ENCODE results near the gene OMG. TPM values are rescaled to one million over a fixed set of nuclear protein-coding genes. Genes with fewer than 3 reads are reported as not detected.
"Not testable (repeated sequence)": the region's sequence is repeated elsewhere in the genome, so short reads cannot be mapped to it uniquely, and the experiment has no call there.

The OMG gene
- total RNA-seq, 1 donor from 2014 or later = not detected

DNA sequence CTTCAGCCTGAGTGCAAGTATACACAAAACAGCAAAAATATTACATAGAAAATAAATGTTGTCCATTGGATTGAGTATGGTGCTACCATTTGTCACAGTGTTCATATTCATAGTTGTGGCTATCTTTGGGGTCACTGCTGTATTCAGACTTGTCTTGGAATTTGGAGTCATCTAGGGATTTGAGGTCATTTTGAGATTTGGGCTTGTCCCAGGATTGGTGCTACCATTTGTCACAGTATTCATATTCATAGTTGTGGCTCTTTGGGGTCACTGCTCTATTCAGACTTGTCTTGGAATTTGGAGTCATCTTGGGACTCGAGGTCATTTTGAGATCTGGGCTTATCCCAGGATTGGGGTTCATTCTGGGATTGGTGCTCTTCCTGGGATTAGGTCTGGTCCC is 24.8 kb downstream of the OMG start:
- Mint-ChIP-seq H3K9me3 (no peaks in the 10 kb centered on the region), H3K27ac (no peak overlapping the region), H3K27me3 (ENCODE audit: low read depth) (no peaks in the 10 kb centered on the region), H3K36me3 (peaks cover 47% of the 10 kb centered on the region), H3K4me3 (no peak overlapping the region), H3K4me1 (peaks cover 14% of the 10 kb centered on the region)
- TF ChIP-seq, protein P1, sequence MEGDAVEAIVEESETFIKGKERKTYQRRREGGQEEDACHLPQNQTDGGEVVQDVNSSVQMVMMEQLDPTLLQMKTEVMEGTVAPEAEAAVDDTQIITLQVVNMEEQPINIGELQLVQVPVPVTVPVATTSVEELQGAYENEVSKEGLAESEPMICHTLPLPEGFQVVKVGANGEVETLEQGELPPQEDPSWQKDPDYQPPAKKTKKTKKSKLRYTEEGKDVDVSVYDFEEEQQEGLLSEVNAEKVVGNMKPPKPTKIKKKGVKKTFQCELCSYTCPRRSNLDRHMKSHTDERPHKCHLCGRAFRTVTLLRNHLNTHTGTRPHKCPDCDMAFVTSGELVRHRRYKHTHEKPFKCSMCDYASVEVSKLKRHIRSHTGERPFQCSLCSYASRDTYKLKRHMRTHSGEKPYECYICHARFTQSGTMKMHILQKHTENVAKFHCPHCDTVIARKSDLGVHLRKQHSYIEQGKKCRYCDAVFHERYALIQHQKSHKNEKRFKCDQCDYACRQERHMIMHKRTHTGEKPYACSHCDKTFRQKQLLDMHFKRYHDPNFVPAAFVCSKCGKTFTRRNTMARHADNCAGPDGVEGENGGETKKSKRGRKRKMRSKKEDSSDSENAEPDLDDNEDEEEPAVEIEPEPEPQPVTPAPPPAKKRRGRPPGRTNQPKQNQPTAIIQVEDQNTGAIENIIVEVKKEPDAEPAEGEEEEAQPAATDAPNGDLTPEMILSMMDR (IDR thresholded peaks at IDR 0.05; ENCODE audit: unreplicated experiment) = no peak
- no peak for DNase-seq (ENCODE audit: low spot score in 2 of 2, unreplicated experiment in 2 of 2)

DNA sequence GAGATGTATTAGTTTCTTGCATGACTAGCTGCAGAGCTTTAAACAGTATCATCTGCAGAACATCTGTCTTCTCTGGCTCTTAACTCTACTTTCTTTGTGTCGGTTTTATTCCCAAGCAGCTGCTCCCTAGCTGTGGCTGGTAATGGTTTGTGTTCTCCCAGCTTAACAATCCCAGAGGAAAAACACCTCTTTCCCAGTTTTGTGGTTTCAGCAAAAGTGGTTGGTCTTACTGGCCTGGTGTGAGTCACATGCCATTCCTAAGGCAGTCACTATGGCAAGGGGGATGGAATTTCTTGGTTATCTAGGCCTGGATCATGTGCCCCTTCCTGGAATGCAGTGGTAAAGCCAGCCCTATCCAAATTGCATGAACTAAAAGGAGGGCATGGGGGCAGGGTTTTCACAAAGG is 27.5 kb downstream of the OMG start:
- H3K27ac Mint-ChIP-seq = peak overlapping the region; percentile 93
- peaks cover 52% of the 10 kb centered on the region for H3K36me3 Mint-ChIP-seq
- TF ChIP-seq, protein P1 (IDR thresholded peaks at IDR 0.05; ENCODE audit: unreplicated experiment) = no peak
- no peaks in the 10 kb centered on the region for H3K27me3 Mint-ChIP-seq (ENCODE audit: low read depth)
- DNase-seq (ENCODE audit: low spot score in 2 of 2, unreplicated experiment in 2 of 2) = no peak
- peaks cover 14% of the 10 kb centered on the region for H3K4me1 Mint-ChIP-seq
- no peaks in the 10 kb centered on the region for H3K9me3 Mint-ChIP-seq
- H3K4me3 Mint-ChIP-seq = no peak overlapping the region

DNA sequence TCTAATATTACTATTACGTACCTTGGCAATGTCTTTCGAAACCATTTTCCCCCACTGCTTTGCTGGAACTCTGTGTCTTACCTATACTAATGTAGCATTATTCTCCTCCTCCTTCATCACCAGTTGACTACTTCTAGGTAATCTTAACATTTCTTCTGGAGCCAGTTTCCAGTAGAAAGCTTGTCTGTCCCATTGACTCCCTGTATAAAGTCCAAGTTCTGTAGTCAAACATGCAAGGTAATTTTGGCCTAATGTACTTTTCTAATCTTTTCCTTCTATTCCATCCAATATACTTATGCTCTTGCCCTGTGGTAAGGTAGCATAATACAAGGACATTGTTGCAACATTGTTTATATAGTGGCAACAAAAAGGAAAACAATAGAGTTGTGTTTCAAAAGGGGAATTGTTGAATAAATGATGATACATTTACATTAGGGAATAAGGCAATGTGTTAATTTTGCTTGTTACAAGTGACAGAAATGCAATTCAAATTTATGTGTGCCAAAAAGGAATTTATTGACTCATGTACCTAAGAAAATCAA is 27.9 kb downstream of the OMG start:
- Mint-ChIP-seq H3K4me3 (no peak overlapping the region), H3K27ac (peak overlapping the region; percentile 93), H3K27me3 (ENCODE audit: low read depth) (no peaks in the 10 kb centered on the region), H3K4me1 (peaks cover 11% of the 10 kb centered on the region), H3K36me3 (peaks cover 51% of the 10 kb centered on the region), H3K9me3 (no peaks in the 10 kb centered on the region)
- TF ChIP-seq, protein P1 (IDR thresholded peaks at IDR 0.05; ENCODE audit: unreplicated experiment) = no peak
- no peak for DNase-seq (ENCODE audit: low spot score in 2 of 2, unreplicated experiment in 2 of 2)

DNA sequence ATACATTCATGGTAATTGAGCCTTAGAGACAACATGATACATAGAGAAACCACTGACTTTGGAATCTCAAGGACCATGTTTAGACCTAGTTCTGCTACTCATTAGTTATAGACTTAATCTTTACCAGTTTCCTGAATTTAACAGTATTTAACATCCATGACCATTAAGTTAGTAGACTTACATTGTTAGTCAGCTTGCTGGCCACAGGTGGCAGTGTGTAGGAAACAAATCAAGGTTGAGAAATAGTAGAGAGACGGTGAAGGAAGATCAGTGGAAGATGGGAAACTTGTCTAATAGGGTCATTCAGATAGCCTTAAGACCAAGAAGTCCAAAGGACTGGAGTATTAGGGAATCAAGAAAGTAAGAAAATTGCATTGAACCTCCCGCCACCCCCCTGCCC is 31.0 kb downstream of the OMG start:
- peaks cover 8% of the 10 kb centered on the region for H3K4me1 Mint-ChIP-seq
- no peak overlapping the region for H3K27ac Mint-ChIP-seq
- no peaks in the 10 kb centered on the region for H3K27me3 Mint-ChIP-seq (ENCODE audit: low read depth)
- H3K36me3 Mint-ChIP-seq = peaks cover 56% of the 10 kb centered on the region
- no peak overlapping the region for H3K4me3 Mint-ChIP-seq
- TF ChIP-seq, protein P1 (IDR thresholded peaks at IDR 0.05; ENCODE audit: unreplicated experiment) = no peak
- H3K9me3 Mint-ChIP-seq = no peaks in the 10 kb centered on the region
- DNase-seq (ENCODE audit: low spot score in 2 of 2, unreplicated experiment in 2 of 2) = no peak

DNA sequence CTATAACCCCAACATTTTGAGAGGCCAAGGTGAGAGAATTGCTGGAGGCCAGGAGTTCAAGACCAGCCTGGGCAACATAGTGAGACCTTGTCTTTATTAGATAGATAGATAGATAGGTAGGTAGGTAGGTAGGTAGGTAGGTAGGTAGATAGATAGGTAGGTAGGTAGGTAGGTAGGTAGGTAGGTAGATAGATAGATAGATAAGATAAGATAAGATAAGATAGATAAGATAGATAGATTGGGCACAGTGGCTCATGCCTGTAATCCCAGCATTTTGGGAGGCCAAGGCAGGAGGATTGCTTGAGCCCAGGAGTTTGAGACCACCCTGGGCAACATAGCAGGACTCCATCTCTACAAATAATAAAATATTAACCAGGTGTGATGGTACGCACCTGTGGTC is 34.1 kb downstream of the OMG start:
- not testable (repeated sequence) for H3K9me3 Mint-ChIP-seq; DNase-seq (ENCODE audit: low spot score in 2 of 2, unreplicated experiment in 2 of 2); H3K4me3 Mint-ChIP-seq; H3K27me3 Mint-ChIP-seq (ENCODE audit: low read depth); H3K27ac Mint-ChIP-seq
- peaks cover 42% of the 10 kb centered on the region for H3K36me3 Mint-ChIP-seq
- peaks cover 11% of the 10 kb centered on the region for H3K4me1 Mint-ChIP-seq

DNA sequence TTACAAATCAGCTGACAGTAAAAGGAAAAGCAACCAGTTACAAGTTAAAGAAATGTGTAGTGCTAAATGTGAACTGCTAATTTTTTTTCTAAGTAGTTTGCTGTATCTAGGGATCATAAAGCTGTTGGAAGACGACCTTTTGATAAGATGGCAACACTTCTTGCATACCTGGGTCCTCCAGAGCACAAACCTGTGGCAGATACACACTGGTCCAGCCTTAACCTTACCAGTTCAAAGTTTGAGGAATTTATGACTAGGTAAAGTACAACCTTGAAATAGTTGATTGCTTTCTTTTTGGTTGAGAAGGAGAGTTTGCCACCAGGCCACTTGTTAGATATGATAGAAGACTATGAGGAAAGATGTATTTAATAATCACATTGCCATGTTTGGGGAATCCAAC is 35.4 kb downstream of the OMG start:
- TF ChIP-seq, protein P1 (IDR thresholded peaks at IDR 0.05; ENCODE audit: unreplicated experiment) = no peak
- no peak for DNase-seq (ENCODE audit: low spot score in 2 of 2, unreplicated experiment in 2 of 2)
- Mint-ChIP-seq H3K27ac (no peak overlapping the region), H3K27me3 (ENCODE audit: low read depth) (no peaks in the 10 kb centered on the region), H3K4me1 (peaks cover 13% of the 10 kb centered on the region), H3K36me3 (peaks cover 31% of the 10 kb centered on the region), H3K4me3 (no peak overlapping the region), H3K9me3 (no peaks in the 10 kb centered on the region)

Measured in mesothelial cell of epicardium (in vitro differentiated cells).